GM13977 (cell line): ENCODE data around the gene TEKTIP1.
"Not testable (repeated sequence)": the region's sequence is repeated elsewhere in the genome, so short reads cannot be mapped to it uniquely, and the experiment has no call there.

Source experiments
- DNase-seq: peaks from one replicate; pipeline ENCODE4 v3.0.0; 2012; ENCODE audit warnings: low spot score
- in situ Hi-C: fragments of 300-500 bp; cut with MboI; formaldehyde crosslinking; loops from one replicate; pipeline ENCODE4 v1.12.0; 2022; ENCODE audit warnings: low sequenced_read_pairs, low pct_unique_long_range_greater_than_20kb, mixed read lengths, inconsistent platforms; ENCODE audit not compliant: unreplicated experiment
- TF ChIP-seq, protein P1 (sequence below): IDR thresholded peaks from 2 replicates; pipeline ENCODE4 v1.5.1; 2012; ENCODE audit warnings: mild to moderate bottlenecking, control low read depth; ENCODE audit not compliant: insufficient read depth; ENCODE audit errors: extremely low read depth, missing control alignments

TEKTIP1 gene

DNA sequence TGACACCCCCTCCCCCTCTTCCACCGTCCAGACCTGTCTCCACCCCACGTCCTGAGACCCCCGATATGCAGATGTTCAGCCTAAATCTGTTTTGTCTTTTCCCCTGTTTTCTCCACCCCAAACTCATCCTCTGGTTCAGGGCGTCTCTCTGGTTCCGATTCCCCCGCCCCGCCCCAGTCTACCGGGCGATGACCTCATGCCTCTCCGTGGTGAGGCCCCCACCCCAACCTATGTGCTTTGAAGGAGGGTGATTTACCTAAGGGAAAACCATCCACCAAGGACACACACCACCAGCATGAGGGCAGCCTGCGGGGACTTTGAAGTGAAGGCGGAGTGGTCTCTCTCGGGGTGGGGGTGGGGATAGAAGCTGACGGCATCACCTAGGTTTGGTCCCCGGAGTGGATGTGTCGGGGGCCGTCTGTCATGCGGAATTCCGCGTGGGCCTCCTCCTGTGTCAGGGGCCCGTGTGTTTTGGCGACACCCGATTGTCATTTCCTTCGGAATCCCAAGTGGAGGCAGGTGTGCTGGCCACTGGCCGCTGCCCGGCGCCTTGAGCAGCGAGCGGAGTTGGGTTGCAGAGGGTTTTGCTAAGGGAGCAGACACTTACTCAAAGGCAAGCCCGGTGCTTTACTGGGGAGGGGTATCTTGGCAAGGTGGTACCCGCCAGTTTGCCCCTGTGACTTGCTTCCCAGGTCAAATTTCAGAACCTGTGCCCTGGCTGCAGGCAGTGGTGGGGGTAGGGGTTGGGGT lies 31.4 kb upstream of the TEKTIP1 start:
- DNase-seq = no peak
- in situ Hi-C loops = no loop called here

DNA sequence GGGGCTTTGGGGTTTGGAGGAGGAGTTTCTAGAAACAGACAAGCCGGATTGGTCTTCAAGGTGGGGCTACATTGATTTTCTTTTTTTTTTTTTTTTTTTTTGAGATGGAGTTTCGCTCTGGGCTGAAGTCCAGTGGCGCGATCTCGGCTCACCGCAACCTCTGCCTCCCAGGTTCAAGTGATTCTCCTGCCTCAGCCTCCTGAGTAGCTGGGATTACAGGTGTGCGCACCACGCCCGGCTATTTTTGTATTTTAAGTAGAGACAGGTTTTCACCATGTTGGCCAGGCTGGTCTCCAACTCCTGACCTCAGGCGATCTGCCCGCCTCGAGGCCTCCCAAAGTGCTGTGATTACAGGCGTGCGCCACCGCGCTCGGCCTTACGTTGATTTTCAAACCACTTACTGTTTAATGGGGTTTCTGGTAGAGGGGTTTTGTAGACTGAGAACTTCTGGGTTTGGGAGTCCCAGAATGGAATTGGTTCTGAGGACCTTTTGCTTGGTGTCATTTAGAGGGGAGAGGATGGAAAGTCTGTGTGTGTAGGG lies 30.8 kb upstream of the TEKTIP1 start:
- in situ Hi-C loops, DNase-seq: not testable (repeated sequence)

More for the DNA sequence above, 31.4 kb upstream of the TEKTIP1 start:
- TF ChIP-seq, protein P1, sequence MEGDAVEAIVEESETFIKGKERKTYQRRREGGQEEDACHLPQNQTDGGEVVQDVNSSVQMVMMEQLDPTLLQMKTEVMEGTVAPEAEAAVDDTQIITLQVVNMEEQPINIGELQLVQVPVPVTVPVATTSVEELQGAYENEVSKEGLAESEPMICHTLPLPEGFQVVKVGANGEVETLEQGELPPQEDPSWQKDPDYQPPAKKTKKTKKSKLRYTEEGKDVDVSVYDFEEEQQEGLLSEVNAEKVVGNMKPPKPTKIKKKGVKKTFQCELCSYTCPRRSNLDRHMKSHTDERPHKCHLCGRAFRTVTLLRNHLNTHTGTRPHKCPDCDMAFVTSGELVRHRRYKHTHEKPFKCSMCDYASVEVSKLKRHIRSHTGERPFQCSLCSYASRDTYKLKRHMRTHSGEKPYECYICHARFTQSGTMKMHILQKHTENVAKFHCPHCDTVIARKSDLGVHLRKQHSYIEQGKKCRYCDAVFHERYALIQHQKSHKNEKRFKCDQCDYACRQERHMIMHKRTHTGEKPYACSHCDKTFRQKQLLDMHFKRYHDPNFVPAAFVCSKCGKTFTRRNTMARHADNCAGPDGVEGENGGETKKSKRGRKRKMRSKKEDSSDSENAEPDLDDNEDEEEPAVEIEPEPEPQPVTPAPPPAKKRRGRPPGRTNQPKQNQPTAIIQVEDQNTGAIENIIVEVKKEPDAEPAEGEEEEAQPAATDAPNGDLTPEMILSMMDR = no peak

DNA sequence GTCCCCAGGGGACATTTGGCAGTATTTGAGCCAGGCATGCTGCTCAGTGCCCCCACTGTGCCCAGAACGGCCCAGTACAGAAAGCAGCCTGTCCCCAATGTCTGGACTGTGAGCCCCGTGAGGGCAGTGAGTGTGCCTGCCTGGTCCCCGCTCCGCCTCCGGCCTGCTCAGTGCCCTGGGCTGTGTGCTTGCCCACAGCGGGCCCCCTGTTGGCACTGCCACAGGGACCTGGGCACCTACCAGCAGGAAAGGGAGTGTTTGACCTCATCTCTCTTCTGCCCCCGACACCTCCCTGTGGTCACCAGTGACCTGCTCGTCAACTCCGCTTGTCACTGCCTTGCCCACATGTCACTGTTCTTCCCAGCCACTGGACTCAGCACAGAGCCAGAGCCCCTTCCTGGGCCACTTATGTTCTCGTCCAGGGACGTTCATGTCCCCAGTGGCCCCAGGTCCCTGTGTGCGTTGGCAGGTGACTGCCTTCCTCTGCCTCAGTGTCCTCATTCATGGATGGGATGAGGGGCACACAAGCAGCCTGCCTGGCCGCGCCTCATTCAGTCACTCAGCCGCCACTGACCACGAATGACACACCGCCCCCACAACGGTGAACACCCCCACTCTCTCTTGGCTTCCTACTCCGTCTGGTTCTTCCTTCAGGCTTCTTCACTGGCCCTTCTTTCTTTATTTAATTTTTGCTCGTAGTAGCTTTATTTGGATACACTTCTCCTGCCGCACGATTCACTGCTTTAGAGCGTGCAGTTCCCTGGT lies 30.0 kb upstream of the TEKTIP1 start:
- in situ Hi-C loops = no loop called here
- TF ChIP-seq, protein P1 = no peak

DNA sequence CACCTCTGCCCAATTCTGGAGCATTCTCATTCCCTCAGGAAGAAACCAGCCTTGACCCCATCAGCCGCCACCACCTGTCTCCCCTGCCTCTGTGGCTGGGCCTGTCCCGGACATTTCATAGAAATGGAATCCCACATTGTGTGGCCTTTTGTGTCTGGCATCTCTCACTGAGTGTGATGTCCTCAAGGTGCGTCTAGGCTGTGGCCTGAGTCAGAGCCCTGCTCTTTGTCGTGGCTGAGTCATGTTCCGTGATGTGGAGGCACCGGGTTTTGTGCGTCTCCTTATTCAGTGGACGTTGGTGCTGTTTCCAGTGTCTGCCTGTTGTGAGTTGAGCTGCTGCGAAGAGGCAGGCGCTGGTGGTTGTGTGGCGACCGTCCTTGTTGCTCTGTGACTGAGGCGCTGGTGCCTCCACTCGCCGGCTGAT lies 29.4 kb upstream of the TEKTIP1 start:
- no peak for DNase-seq
- TF ChIP-seq, protein P1 = no peak
- in situ Hi-C loops = no loop called here

More for the DNA sequence above, 30.0 kb upstream of the TEKTIP1 start:
- no peak for DNase-seq

DNA sequence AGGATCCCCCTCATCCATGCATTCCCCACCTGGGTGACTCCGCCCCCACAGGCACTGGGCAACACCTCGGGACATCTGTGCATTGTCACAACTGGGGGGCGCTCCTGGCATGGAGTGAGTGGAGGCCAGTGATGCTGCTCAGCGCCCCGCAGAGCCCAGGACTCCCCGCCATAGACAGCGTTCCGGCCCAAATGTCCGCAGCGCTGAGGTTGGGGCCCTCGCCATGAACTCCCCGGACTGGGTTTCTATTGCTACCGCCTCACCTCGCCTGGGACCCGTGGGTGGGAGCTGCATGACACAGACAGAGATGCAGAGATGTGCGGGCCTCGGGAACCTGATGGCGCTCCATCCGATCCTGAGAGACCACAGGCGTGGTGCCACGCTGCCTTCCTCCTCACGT lies 28.2 kb upstream of the TEKTIP1 start:
- TF ChIP-seq, protein P1 = no peak
- DNase-seq = no peak
- in situ Hi-C loops = no loop called here

DNA sequence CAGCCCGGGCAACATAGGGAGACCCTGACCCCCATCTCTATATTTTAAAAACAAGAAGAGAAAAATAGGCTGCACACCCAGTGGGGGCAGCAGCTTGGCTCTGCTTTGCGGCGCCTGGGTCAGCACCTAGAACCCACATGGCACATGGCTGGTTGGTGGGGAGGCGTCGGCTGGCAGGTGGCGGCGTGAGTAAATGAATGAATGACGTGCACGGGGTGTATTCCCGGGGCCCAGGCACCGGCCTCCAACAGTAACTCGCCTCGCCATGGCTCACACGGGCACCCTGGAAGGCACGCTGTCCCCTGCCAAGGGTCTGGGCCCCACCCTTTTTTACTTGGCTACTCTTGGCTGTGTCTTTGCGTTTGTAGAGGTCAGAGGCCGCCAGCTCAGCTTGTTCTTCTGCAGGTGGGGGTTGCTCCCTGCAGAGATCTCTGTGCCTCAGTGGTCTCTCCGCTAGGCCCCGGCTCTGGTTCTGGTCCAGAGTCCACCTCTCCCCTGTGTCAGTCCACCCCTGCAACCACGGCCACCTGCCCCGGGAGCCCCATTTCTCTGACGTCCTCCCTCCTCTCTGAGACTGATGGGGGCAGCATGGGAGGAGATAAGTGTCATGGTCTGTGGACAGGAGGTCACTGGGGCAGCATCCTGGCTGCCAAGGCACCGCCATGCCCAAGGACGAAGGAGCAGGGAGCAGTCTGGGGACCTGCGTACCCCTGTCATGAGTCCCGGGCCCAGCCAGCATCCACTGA lies 27.3 kb upstream of the TEKTIP1 start:
- TF ChIP-seq, protein P1 = no peak
- in situ Hi-C loops = no loop called here
- DNase-seq = no peak
